Neural cell (in vitro differentiated cells): ENCODE data around the gene NYAP2.

Experiments
- CTCF ChIP-seq: fragments of 450-650 bp; IDR thresholded peaks from 2 replicates; pipeline ENCODE4 v1.5.1; 2014; ENCODE audit warnings: antibody characterized with exemption, mild to moderate bottlenecking, moderate library complexity; ENCODE audit not compliant: poor library complexity, severe bottlenecking
- POLR2AphosphoS5 ChIP-seq: IDR thresholded peaks from 2 replicates; pipeline ENCODE4 v1.6.1; 2012

DNA sequence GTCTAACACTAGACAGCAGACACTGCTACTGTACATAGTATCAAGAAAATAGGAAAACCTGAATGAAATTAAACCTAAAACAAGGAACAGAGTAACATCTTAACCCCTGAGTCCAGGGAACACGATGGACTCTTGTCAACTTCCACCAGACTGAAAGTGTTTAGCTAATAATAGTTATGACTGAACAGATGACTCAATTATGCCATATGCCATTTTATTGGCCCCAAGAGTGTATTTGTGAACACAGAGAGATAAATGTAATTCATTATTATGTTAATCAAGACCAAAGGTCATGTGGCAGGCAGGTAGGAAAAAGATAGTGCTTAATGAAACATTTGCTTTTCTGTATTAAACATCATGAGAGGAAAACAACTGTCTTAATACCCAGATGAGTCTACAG lies 58.0 kb downstream of the NYAP2 start:
- TF ChIP-seq POLR2AphosphoS5 (no peak), CTCF (no peak)
